ENCODE data around the gene RNF207.

The RNF207 gene

DNA sequence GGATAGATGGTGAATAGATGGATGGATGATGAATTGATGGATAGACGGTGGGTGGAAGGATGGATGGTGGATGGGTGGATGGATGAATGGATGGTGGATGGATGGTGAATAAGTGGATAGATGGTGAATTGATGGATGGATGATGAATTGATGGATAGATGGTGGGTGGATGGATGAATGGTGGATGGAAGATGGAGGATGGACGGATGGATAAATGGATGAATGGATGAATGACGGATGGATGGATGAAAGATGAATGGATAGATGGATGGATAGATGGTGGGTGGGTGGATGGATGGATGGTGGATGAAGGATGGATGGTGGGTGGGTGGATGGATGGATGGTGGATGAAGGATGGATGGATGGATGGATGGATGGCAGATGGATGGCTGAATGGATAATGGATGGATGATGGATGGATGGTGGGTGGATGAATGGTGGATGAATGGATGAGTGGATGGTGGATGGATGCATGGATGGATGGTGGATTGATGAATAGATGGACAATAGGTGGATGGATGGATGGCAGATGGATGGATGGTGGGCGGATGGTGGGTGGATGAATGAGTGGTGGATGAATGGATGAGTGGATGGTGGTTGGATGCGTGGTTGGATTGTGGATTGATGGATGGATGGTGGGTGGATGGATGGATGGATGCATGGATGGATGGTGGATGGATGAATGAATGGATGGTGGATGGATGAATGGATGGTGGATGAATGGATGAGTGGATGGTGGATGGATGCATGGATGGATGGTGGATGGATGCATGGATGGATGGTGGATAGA is 31.1 kb upstream of the RNF207 start:
- no peak for DNase-seq

DNA sequence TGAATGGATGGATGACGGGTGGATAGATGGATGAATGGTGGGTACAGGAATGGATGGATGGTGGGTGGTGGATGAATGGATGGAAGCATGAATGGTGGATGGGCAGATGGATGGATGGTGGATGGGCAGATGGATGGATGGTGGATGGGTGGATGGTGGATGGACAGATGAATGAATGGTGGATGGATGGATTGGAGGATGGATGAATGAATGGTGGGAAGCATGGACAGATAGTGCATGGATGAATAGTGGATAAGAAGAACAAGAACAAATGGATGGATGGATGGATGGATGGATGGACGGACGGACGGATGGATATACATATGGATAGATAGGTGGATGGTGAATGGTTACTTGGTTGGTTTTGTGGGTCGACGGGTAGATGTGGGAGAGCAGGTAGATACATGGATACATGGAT is 30.5 kb upstream of the RNF207 start:
- DNase-seq: no peak

DNA sequence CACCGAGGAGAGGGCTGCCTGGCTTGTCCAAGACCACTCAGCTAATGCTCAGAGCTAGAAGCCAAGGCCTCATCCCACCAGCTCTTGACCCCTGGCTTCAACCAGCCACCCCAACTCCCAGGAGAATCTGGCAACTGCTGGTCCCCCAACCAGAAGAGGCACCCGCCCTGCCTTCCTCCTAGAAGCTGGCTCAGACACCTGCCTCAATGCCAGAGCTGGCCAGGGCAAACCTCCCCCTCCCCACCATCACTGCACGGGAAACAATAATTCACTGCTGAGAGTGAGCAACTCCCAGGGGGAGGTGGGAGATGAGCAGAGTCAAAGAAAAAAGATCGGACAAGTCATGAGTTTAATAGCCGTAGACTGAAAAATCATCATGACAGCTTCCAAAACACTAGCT is 29.1 kb upstream of the RNF207 start:
- DNase-seq: no peak

DNA sequence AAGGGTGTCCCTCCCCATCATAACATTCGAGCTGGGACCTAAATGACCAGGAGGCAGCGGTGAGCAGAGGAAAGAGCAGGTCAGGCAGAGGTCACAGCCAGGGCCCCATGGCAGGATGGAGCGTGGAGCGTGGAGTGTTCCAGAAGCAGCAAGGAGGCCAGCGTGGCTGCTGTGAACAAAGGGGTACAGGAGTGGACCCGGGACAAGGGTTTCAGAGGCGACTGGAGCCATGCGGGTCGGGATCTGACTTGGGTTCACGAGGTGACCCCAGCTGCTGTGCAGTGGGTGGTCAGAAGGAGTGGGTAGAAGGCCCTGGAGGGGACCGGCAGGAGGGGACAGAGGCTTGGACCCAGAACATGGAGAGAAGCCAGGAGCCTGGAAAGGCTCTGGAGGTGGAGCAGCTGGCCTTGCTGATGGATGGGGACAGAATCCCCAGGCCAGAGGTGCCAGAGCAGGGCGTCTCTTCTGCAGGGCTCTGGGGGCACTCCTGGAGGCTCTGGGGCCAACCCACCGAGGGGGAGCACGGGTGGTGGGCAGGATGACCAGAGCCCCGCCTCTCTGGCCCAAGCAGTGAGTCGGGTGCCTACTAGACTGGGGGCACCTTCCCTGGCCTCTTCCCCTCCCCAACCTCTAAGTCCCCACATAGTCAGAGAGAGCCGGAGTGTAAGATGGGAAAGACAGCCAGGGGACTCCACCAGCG is 28.1 kb upstream of the RNF207 start:
- DNase-seq: no peak

DNA sequence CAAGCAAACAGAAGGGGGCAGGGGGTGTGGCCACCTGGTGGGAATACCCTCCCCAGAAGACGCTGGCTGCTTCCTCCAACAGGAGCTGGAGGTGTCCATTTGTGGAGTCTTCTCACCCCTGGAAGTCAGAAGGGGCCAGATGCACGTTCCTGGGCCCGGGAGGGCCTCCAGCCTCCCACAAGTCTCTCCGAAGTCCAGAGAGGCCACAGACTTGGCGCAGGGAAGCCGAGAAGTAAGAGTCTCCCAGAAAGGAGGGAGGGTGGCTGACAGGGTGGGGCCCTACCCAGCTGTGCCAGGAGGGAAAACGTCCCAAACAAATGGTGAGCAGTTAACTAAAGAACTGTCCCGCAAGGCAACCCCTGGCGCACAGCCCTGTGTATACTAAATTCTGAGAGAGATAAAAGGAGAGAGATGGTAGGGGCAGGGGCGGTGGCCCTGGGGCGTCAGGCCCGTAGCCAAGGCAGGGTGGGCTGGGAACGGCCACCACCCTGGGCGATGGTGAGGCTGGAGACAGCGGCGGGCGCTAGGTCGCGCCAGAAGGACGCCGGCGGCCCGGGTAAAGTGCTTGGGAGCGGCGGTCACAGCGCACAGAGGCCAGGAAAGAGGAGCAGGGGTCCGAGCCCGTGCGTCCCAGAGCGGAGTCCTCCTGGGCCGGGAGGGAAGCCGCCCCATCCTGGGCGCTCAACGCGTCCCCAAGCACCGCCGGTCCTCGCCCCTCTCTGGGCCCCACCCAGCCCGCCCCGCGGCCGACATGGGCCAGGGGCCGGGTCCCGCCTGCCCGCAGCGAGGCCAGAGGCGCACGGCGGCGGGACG is 27.0 kb upstream of the RNF207 start:
- DNase-seq: no peak

DNA sequence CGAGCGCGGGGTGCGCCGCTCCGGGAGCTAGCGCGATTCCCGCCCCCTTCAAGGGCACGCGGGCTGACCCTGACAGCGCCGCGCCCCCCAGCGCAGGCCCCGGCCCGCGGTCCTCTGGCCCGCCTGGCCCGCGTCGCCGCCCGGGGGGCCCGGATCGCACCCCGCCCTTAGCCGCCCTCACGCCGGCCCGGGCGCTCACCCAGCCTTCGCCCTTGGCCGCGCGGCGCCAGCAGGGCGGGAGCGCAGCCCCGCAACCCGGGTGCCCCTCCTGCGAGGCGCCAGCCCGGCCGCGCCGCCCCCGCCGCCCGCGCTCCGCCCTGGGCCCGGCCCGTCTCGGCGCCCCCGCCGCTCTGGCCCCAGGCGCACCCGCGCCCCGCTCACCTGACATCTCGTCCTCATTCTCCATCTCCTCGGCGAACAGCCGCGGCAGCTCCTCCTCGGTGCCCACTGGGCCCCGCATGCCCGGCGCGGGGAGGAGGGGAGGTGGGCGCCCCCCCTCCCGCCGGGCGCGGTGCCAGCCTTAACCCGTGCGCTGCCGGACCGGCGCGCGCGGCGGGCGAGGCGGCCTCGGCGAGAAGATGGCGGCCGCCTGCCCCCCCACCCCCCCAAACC is 26.2 kb upstream of the RNF207 start:
- no peak for DNase-seq

DNA sequence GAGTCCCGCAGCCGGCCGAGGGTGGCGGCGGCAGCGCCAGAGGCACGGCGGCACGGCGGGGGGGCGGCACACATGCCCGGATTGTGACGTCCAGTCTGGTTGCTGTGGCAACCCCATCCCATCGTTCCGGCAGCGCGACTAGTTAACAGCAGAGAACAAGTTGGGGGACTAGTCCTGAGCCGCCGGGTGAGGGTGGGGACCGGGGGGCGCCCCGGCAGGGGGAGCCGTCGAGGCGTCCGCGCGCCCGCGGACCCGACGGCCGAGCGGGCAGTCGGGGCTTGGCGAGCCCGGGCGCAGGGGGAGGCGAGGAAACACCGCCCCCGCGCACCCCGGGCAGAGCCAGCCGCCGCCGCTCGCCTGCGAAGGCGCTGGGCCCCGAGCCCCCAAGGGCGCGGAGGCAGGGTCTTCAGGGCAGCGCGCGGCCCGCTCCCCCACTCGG is 25.6 kb upstream of the RNF207 start, which contains the start of gene CHD5:
CHD5 (minus strand) TSS at position 54 of the 439 bp plus-strand sequence. CDS start 298 bp downstream, outside the sequence.
- no peak for DNase-seq

DNA sequence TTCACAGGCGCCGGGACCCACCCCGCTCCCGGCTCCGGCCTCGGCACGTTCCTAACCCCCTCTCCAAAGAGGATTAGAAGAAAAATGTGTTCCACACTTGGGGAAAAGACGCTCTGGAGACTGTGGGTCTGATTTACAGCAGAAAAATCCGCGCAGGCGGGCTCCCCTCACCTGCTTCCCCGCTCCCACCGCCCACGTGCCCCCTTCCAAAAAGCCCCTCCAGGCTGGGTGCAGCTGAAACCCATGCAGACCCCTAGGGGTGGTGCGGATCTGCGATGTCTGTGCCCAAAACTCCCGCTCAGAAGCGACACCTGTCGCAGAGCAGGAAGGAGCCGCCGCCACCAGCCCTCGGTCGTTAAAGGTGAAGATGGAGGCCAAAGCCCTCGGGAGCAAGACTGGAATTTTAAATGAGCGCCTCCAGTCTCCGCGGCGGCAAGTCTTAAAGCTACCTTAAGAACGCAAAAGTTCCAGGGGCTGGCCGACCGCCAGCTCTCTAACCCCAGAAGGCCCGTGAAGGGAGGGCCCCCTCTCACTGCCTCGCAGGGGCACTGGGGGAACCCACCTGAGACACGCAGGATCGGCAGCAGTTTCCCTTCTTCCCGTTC is 25.1 kb upstream of the RNF207 start:
- DNase-seq: no peak

DNA sequence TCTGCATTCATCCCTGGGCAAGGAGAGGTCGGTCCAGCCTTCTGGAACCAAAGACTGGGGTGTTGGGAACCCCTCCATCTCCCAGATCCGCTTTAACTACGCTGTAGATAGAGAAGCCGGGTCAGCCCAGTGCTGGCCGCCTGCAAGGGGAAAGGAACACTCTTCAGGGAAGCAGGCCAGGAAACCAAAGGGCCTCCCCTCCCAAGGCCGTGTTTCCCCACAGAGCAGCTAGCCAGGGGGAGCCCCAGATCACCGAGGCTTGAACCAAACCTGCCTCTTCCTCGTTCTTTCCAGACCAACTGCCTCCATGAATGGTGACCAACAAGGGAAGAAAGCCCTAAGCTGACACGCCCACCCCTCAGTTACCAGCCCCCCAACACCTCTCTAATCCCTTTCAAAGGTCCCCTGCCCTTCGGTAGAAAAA is 24.6 kb upstream of the RNF207 start:
- DNase-seq: no peak

DNA sequence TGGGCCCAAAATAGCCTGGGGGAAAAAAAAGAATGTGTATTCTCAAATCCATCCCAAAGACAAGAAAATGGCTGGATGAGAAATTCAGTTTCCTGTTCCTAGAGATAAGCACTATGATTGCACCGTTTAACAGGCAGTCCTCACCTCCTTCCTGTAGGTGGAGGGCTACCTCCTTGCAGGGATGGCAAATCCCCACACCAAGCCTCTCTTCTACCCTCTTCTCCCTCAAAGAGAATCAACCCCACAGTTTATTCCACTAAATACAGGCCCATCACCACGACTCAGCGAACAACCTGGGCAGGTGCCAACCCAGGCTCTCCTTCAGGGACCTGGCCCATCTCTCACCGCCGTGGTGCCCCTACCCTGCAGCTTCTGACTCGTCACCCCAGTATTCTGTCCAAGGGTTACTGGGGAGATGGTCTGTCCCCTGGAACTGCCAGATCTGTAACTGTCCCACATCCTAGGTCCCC is 22.4 kb upstream of the RNF207 start:
- DNase-seq: no peak

DNA sequence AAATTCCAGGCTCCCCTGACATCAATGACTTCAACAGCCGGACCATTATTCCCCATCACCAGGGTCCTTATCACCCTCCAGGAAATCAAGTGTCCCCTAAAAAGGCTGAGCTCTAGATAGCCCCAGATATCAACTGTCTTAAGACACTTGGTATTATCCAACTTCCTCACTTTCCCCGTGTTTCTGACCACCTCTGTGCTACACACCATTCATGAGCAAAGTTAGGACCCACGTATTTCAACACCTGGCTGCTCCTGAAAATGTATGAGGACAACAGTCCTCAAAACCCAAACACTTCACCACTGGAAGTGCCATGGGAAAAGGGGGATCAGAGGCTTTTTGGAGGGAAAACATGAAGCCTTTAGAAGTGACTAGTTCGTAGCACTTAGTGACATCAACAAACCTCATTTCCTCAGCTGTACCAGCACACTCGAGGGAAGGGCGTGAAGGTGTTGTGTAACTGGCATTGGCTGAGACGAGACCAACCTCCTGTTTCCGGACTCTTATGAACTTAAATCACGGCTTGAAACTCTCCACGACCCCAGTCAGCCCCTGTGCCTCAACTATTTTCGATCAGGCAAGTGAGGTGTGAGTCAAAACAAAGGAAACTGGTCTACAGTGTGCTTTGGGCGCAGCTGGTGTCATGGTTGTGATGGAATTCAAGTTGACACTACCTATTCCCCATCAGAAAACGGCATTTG is 21.7 kb upstream of the RNF207 start:
- DNase-seq: no peak

DNA sequence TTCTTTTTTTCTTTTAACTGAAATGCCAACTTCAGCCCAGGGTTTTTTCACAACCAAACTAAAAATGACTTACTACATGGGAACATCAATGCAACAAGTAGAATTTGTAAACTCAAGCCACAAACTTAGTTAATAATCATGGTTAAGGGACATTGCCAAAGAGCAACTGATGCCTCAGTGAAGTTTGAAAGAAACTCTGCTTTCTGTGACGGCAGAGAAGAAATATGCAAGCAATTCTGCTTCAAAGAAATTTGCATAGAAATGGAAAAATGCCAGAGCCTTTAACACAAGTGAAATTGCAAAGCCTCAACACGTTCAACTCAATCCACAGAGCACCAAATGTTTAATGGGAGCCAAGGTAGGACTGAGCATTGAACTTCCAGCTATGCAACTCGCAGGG is 20.8 kb upstream of the RNF207 start:
- DNase-seq: no peak

DNA sequence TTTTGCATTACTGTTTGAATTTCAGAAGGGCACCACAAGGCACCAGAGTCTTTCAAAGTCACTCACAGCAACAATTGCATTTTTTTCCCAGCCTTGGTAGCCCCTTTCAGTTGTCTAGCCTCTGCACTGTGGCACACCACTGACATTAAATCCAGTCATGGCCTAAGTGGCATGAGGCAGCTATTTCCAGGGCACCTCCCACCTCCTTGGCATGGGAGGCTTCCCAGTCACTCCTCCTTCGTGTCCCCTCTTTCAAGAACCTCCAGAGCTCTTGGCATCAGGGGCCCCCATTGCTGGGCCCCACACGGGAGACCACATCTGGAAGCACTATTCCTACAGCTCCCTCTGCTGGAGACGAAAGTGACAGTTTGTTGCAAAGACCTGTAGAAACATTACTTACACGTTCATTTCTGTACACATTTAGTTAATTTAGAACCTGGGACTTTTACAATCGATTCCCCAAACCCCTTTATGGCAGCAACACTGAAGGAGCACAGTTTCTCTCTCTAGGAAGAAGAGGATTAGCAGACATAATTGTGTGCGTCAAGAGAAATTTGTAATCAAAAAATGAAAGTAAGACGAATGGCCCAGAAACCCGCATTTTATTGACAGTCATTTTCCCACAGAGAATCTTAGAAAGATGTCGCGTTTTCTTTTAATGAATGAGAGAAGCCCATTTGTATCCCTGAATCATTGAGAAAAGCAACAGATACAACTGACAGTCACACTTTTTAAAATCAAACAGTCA is 20.1 kb upstream of the RNF207 start:
- DNase-seq: peak; percentile 56

DNA sequence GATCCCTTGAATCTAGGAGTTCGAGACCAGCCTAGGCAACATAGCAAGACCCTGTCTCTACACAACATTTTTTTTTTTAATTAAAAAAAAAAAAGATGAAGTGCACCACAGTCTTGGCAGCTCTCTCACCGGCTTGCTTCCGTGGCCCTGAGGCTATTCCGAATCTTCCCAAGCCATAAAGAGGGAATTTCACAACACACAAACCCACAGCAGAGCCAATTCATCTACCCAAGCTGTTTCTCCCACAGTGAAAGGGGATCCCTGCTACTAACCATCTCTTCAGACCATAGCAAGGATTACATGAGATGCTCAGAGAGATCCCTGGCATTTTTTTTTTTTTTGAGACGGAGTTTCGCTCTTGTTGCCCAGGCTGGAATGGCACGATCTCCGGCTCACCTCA is 17.5 kb upstream of the RNF207 start:
- DNase-seq: no peak

DNA sequence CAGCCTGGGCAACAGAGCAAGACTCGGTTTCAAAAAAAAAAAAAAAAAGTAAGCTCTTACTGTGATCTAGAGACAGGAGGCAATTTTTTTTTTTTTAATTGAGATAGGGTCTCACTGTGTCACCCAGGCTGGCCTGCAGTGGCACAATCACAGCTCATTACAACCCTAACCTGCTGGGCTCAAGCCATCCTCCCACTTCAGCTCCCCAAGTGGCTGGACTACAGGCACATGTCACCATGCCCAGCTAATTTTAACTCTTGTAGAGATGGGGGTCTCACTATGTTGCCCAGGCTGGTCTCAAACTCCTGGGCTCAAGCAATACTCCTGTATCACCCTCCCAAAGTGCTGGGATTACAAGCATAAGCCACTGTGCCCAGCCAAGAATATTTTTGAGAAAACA is 14.0 kb upstream of the RNF207 start:
- no peak for DNase-seq

DNA sequence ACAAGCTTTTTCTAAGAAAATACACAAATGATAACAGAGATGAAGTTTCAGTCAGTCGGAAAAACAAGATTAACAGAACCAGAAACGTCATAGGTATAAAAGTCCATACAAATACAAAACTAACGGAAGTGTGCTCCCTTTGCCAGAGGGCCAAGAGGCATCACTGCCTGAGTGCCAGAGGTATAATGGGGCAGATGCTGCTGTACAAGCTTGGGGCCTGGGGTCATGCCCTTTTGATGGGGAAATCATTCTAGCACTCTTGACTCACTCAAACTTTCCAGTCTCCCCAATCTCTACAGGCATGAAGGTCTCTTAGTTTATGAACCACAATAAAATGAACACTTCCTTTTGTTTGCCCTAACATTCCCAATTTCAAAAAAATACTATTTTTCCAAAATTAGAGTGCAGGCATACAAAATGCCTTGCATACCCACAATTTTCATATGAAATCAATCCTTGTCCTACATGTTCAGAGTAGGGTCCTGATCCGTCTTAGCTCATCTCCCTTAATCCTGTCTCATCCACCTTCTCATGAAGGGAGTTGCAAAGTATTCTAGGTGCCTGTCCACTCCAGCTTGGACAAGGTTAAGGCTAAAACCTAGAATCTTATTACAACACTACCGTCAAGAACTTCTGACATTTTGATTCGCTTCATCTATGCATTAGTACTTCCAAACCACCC is 8.0 kb upstream of the RNF207 start:
- DNase-seq: no peak

DNA sequence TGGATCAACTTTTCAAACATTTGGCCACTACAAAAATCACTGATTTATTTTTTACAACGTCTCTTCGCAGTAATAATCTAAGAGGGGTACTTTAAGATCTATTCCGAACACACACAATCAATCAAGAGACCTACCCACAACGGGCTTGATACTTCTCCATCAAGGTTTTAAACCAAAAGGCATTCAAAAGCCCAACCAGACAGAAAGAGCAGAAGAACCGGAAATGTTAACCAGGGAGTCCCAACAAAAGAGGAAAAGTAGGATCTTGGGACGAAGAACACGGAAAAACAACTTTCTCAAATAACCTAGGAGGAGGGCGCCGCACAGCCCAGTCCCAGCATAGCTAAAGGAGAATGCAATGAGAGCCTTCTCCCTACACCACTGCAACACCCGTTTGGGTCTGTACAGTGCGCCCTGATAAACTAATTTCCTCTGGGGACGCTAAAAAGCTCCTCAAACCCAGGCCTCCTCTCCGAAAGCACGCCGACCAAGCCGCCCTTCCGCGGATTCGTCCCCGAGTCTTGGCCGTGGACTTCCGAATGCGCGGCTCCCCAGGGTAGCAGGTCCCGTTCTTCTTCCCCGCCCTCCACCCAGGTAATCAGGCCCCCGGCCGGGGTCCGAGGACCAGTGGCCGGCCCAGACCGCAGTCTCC is 7.1 kb upstream of the RNF207 start:
- DNase-seq: peak; percentile 30

DNA sequence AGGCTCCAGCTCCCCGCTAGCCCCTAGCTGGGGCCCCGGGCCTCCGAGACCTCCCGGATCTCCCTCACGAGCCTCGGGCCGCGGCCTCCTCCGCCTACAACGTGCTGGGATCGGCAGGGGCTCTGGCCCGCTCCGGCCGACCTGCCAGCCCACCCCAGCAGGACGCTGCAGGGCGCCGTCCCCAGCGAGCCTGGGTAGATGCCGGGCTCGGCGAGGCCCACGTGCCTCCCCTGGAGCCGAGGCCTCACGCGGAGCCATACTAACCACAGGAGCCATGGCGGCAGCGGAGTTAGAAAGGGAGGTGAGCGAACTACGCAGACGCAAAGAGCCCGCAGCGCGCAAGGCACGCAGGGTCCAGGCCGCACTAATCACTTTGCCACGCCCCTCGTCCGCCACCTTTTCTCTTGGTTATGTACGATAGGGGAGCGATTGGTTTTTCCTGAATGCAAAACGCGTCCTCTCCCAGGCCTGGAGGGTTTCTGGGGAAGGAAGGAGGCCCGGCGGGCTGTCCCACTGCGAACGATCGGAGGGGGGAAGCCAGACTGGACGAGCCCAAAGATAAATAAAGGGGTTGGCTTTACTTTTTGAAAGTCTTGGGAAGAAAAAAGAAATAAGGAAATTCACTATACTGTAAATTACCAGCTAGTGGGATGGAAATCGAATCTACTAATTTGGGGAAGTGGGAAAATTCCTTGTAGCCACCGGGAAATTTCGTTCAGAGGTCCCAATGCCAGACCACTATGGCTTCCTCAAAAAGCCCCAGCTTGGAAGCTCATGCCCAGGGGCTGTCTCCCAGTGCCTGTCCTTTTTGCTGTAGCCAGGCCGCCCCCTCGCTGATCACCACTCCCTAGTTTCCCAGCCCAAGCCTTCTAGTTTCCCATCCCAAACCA is 6.4 kb upstream of the RNF207 start, which contains the start of gene RPL22:
RPL22 (minus strand) TSS at position 298 of the 890 bp plus-strand sequence; CDS start at position 276, 22 bp downstream.
- DNase-seq: peak; percentile 99
